Retinal pigment epithelial cell (primary cell): ENCODE results near the gene PIWIL1.

Source experiments
- DNase-seq: peaks from one replicate; pipeline ENCODE4 v3.0.0-alpha.2; 2010; ENCODE audit warnings: low read depth
- H3K4me3 ChIP-seq: 2 replicates; pipeline ENCODE4 v1.5.1; 2011; ENCODE audit warnings: mild to moderate bottlenecking, low read length, control low read depth, moderate library complexity
- CTCF ChIP-seq: conservative IDR thresholded peaks from 2 replicates; pipeline ENCODE4 v1.5.1; 2011; ENCODE audit warnings: low read depth, low read length, control low read depth, inconsistent platforms

PIWIL1 gene

GRCh38 chr12:130335517-130336392 is 1.9 kb upstream of the PIWIL1 start:
- peak; percentile 0 for DNase-seq

GRCh38 chr12:130336723-130337487 is 782 bp upstream of the PIWIL1 start:
- TF ChIP-seq CTCF, result no peak
- no peak for DNase-seq
- H3K4me3 ChIP-seq, result no peak overlapping the region

More at GRCh38 chr12:130335517-130336392, 1.9 kb upstream of the PIWIL1 start:
- TF ChIP-seq CTCF, result peak; percentile 55
- H3K4me3 ChIP-seq, result no peak overlapping the region

GRCh38 chr12:130338794-130339601 is 1.3 kb downstream of the PIWIL1 start:
- no peak overlapping the region for H3K4me3 ChIP-seq
- no peak for DNase-seq
- no peak for TF ChIP-seq CTCF

GRCh38 chr12:130339951-130340350 is 2.3 kb downstream of the PIWIL1 start:
- no peak overlapping the region for H3K4me3 ChIP-seq
- no peak for TF ChIP-seq CTCF
- DNase-seq, result no peak

GRCh38 chr12:130342442-130342841 is 4.8 kb downstream of the PIWIL1 start:
- no peak for TF ChIP-seq CTCF
- H3K4me3 ChIP-seq, result no peak overlapping the region
- no peak for DNase-seq

GRCh38 chr12:130342842-130343241 is 5.2 kb downstream of the PIWIL1 start:
- H3K4me3 ChIP-seq, result no peak overlapping the region
- no peak for TF ChIP-seq CTCF
- DNase-seq, result no peak
